ENCODE results near the gene THOC7.

THOC7 gene

GRCh38 chr3:63872135-63872924 lies 8.7 kb upstream of the THOC7 start:
- in situ Hi-C loops (cut with HindIII; ENCODE audit: low pct_unique_long_range_greater_than_20kb, low sequenced_read_pairs) = no loop called here
- TF ChIP-seq JUND (IDR thresholded peaks at IDR 0.05; ENCODE audit: low read depth) = no peak
- DNase-seq (ENCODE audit: low read depth in 1 of 2, low spot score in 1 of 2) = no peak

DNA sequence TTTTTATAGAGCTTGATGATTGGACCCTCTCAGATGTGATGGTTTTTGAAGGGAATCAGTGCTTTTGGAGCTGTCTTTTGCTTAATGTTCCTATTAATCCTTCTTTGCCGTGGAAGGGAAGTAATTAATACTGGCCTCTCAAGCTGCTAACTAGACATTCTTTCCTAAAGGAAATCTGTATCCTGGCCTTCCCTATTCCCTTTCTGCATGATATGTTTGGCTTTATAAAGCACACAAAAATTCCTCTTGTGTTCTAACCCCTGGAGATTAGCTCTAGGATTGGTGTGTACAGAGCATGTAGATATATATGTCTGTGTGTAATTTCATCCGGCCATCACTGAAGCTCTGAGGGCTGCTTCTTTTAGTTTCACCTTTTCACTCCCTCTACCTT lies 7.0 kb upstream of the THOC7 start:
- in situ Hi-C loops (cut with HindIII; ENCODE audit: low pct_unique_long_range_greater_than_20kb, low sequenced_read_pairs) = no loop called here
- no peak for TF ChIP-seq JUND (IDR thresholded peaks at IDR 0.05; ENCODE audit: low read depth)
- DNase-seq (ENCODE audit: low read depth in 1 of 2, low spot score in 1 of 2) = no peak

DNA sequence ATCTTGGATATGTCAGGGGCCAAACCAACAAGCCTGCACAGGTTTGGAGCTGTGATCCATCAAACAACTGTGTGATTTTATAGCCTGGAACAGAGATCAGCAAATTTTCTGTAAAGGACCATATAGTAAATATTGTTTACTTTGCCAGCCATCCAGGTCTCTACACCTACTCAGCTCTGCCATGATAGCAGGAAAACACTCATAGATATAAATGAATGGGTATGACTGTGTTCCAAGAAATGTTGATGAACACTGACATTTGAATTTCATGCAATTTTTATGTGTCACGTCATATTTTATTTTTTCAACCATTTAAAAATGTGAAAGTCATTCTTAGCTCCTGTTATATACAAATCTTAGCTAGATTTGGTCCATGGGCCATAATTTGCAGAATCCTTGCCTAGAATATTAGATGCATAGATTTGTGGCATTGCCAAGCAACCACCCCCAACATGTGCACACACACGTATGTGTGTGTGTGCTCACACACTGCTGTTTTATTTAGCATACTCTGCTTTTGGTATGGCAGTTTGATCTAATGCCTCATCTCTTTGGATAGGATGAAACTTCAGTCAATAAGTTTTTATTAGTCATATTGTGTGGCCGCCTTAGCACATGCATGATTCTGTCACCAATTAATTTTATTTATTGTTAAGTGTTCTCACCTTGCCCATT lies 6.5 kb upstream of the THOC7 start:
- no peak for DNase-seq (ENCODE audit: low read depth in 1 of 2, low spot score in 1 of 2)
- in situ Hi-C loops (cut with HindIII; ENCODE audit: low pct_unique_long_range_greater_than_20kb, low sequenced_read_pairs) = no loop called here
- no peak for TF ChIP-seq JUND (IDR thresholded peaks at IDR 0.05; ENCODE audit: low read depth)

DNA sequence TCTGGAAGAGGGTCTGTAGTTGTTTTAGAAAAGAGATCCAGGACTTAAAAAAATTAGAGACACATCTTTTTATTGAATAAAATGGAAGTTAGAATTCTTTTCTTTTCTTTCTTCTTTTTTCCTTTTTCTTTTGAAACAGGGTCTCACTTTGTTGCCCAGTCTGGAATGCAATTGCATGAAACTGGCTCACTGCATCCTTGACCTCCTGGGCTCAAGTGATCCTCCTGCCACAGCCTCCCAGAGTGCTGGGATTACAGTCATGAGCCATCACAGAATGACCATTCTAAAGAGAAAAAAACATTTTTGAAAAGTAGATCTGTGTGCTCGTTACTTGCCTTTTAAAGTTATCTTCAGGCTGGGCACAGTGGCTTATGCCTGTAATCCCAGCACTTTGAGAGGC lies 3.6 kb upstream of the THOC7 start:
- no peak for DNase-seq (ENCODE audit: low read depth in 1 of 2, low spot score in 1 of 2)
- in situ Hi-C loops (cut with HindIII; ENCODE audit: low pct_unique_long_range_greater_than_20kb, low sequenced_read_pairs) = no loop called here
- TF ChIP-seq JUND (IDR thresholded peaks at IDR 0.05; ENCODE audit: low read depth) = no peak

DNA sequence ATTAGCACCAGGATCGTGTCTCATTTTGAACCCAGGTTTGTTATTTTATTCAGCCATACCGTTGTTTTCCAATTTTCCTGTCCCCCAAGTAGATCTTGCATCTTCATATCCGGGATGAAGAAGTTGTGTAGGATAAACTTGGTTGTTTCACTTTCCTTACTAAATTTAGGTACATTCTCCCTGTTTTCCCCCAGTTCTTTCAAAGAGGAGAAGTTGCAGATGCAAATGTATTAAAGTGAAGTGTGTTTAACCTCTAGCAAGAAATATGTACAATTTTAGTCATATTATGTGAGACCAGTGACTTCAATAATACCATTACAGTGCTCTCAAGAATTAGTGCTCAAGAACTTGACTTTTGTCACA lies 1.3 kb upstream of the THOC7 start:
- TF ChIP-seq JUND (IDR thresholded peaks at IDR 0.05; ENCODE audit: low read depth) = no peak
- DNase-seq (ENCODE audit: low read depth in 1 of 2, low spot score in 1 of 2) = no peak

GRCh38 chr3:63864008-63864964 lies 681 bp upstream of the THOC7 start:
- in situ Hi-C loops (cut with HindIII; ENCODE audit: low pct_unique_long_range_greater_than_20kb, low sequenced_read_pairs) = no loop called here
- peak; percentile 35 to 51 for DNase-seq (ENCODE audit: low read depth in 1 of 2, low spot score in 1 of 2)
- TF ChIP-seq JUND (IDR thresholded peaks at IDR 0.05; ENCODE audit: low read depth) = no peak

More for the DNA sequence above, 1.3 kb upstream of the THOC7 start:
- in situ Hi-C loops (cut with HindIII; ENCODE audit: low pct_unique_long_range_greater_than_20kb, low sequenced_read_pairs) = no loop called here

DNA sequence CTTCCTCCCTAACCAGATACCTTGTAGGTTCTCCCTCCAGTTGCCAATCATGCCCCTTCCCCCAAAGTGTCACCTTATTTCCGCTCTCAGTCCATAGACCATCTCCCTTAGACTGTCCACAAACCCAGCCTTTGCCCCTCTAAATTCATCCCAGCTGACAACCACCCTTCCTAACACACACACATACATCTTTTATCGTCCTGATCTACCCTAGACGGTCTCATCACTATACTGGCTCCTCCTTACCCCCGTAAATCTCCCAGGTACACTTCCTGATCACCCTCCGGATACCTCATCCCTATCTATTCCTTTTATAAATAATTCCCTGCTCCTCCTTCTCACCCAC lies 828 bp downstream of the THOC7 start:
- DNase-seq (ENCODE audit: low read depth in 1 of 2, low spot score in 1 of 2) = no peak
- TF ChIP-seq JUND (IDR thresholded peaks at IDR 0.05; ENCODE audit: low read depth) = no peak
- in situ Hi-C loops (cut with HindIII; ENCODE audit: low pct_unique_long_range_greater_than_20kb, low sequenced_read_pairs) = no loop called here

GRCh38 chr3:63861306-63861705 lies 2.3 kb downstream of the THOC7 start:
- TF ChIP-seq JUND (IDR thresholded peaks at IDR 0.05; ENCODE audit: low read depth) = no peak
- in situ Hi-C loops (cut with HindIII; ENCODE audit: low pct_unique_long_range_greater_than_20kb, low sequenced_read_pairs) = no loop called here
- DNase-seq (ENCODE audit: low read depth in 1 of 2, low spot score in 1 of 2) = no peak

GRCh38 chr3:63860776-63861175 lies 2.8 kb downstream of the THOC7 start:
- no peak for TF ChIP-seq JUND (IDR thresholded peaks at IDR 0.05; ENCODE audit: low read depth)
- in situ Hi-C loops (cut with HindIII; ENCODE audit: low pct_unique_long_range_greater_than_20kb, low sequenced_read_pairs) = no loop called here
- DNase-seq (ENCODE audit: low read depth in 1 of 2, low spot score in 1 of 2) = no peak

DNA sequence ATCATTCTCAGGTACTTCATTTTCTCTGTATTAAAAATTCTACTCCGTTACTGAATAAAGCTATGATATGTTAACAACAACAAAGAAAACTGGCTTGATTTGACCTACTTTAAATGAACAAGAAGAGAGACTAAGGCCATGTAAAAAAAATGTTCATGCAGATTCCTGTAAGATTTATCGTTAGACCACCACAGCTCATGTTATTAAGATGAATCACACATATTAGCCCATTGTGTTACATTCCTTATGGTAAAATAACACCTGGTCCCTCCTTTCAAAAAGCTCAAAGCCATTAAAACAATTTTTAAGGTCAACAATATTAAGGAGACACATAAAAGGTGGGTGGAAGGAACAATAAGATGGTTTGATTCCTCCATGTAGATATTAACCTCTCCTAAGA lies 6.3 kb downstream of the THOC7 start:
- TF ChIP-seq JUND (IDR thresholded peaks at IDR 0.05; ENCODE audit: low read depth) = no peak
- no peak for DNase-seq (ENCODE audit: low read depth in 1 of 2, low spot score in 1 of 2)
- in situ Hi-C loops (cut with HindIII; ENCODE audit: low pct_unique_long_range_greater_than_20kb, low sequenced_read_pairs) = no loop called here

DNA sequence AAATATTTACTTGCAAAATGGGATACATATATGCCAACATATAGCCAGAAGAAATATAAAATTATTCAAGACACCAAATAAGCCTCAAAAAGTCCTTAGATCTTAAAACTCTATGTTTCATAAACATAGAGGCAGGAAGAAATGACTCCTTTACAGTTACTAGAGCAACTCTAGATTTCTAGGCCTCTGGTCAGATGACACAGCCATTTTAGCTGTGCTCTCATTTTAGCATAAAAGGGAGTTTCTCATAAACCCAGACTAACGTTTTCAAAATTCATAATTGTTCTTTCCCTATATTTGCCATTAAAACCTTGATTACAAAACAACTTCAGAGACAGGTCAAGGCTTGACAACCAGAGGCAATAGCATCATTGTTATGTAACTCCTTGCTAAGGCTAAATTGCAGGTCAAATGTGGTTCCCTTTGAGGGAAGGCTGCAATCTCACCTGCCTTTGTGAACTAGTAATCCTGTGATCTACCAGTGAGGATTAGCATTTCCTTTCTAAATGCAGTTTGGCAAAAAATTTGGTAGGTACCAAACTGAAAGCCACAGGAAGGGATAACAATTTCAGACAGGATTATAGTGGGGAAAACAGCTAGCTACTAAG lies 8.2 kb downstream of the THOC7 start:
- in situ Hi-C loops (cut with HindIII; ENCODE audit: low pct_unique_long_range_greater_than_20kb, low sequenced_read_pairs) = no loop called here
- no peak for DNase-seq (ENCODE audit: low read depth in 1 of 2, low spot score in 1 of 2)
- TF ChIP-seq JUND (IDR thresholded peaks at IDR 0.05; ENCODE audit: low read depth) = no peak

GRCh38 chr3:63853106-63853505 lies 10.5 kb downstream of the THOC7 start:
- DNase-seq (ENCODE audit: low read depth in 1 of 2, low spot score in 1 of 2) = no peak
- TF ChIP-seq JUND (IDR thresholded peaks at IDR 0.05; ENCODE audit: low read depth) = no peak
- in situ Hi-C loops (cut with HindIII; ENCODE audit: low pct_unique_long_range_greater_than_20kb, low sequenced_read_pairs) = no loop called here
